Tibial nerve (tissue), 4 donors: Measurements from ENCODE around the gene PTBP1. TPM values are rescaled to one million over a fixed set of nuclear protein-coding genes. Genes with fewer than 3 reads are reported as not detected.

Experiments used
- DNase-seq, 2 donors: peaks; one replicate each; pipeline ENCODE4 v3.0.0-alpha.2; 2019; ENCODE audit warnings: low spot score in 2 of 2
- H3K27ac ChIP-seq, 4 donors: fragments of 200-600 bp; sonication (generic) in 3 of 4; one replicate each; pipeline ENCODE4 v1.5.1; 2017 to 2019; ENCODE audit warnings: mild to moderate bottlenecking in 1 of 4
- H3K27me3 ChIP-seq, 2 donors: fragments of 200-600 bp; sonication (generic) in 1 of 2; one replicate each; pipeline versions ENCODE4 v1.5.1 to v1.6.0; 2017 to 2019
- H3K36me3 ChIP-seq, 3 donors: fragments of 200-600 bp; sonication (generic); one replicate each; pipeline ENCODE4 v1.5.1; 2018 to 2019
- H3K4me1 ChIP-seq, 4 donors: fragments of 200-600 bp; sonication (generic) in 3 of 4; one replicate each; pipeline ENCODE4 v1.5.1; 2017 to 2019
- H3K4me3 ChIP-seq, 4 donors: fragments of 200-600 bp; sonication (generic) in 3 of 4; one replicate each; pipeline ENCODE4 v1.5.1; 2017 to 2019; ENCODE audit warnings: mild to moderate bottlenecking in 1 of 4, moderate library complexity in 1 of 4
- H3K9me3 ChIP-seq, 4 donors: fragments of 200-600 bp; sonication (generic) in 3 of 4; one replicate each; pipeline ENCODE4 v1.5.1; 2017 to 2019
- CTCF ChIP-seq, 5 experiments: fragments of 200-600 bp in 3 of 5; fragments of 450-650 bp in 2 of 5; sonication (generic) in 3 of 5; IDR thresholded peaks; one replicate each; pipeline ENCODE4 v1.5.1; 2016 to 2019; ENCODE audit warnings: antibody characterized with exemption in 5 of 5, mild to moderate bottlenecking in 3 of 5, moderate library complexity in 2 of 5
- EP300 ChIP-seq, 2 donors: sonication (generic); formaldehyde crosslinking; IDR thresholded peaks; one replicate each; pipeline ENCODE4 v1.6.1; 2017; ENCODE audit warnings: antibody characterized with exemption in 2 of 2, mild to moderate bottlenecking in 1 of 2
- POLR2A ChIP-seq, 2 donors: fragments of 450-650 bp; IDR thresholded peaks; one replicate each; pipeline ENCODE4 v1.6.1; 2017; ENCODE audit warnings: antibody characterized with exemption in 2 of 2, mild to moderate bottlenecking in 2 of 2, moderate library complexity in 2 of 2
- WGBS, 2 donors: methylation state at CpG; one replicate each; pipeline ENCODE4 v1.1.5; 2018; 5-methylcytosine and 5-hydroxymethylcytosine counted together
- total RNA-seq, 4 donors: library from RNA; depleted of rRNA; stranded (reverse); fragments of >200 nt; gene quantifications; one replicate each; pipeline ENCODE4 v1.1.0, GENCODE V29; 2016

The PTBP1 gene
- total RNA-seq, 4 donors from 2014 or later, result 118 to 205 (median 141) TPM

DNA sequence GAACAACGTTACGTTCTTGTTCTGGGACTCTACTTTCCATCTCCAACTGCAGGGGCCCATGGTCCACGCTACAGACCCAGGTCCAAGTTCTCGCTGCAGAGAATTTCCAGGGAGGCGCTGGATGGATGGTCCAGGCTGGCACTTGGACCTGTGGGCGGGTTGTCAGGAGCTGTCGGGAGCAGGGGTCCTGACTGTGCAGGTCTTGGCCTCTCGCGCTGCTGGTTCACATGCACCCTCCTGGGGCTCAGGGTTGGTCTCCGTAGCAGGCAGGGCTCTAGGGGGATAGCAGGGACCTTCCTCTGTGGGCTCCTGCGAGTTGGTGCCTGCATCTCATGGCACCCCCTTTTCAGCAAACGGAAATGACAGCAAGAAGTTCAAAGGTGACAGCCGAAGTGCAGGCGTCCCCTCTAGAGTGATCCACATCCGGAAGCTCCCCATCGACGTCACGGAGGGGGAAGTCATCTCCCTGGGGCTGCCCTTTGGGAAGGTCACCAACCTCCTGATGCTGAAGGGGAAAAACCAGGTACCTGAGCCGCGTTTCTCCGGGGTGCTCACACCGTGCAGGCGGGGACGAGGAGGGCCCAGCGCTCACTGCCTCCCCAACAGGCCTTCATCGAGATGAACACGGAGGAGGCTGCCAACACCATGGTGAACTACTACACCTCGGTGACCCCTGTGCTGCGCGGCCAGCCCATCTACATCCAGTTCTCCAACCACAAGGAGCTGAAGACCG lies 6.6 kb downstream of the PTBP1 start:
- no peaks in the 10 kb centered on the region for H3K27me3 ChIP-seq
- peaks cover 9 to 65% (median 47%) of the 10 kb centered on the region in 4 donors for H3K4me1 ChIP-seq
- no peak for TF ChIP-seq CTCF (IDR thresholded peaks at IDR 0.05)
- TF ChIP-seq POLR2A (IDR thresholded peaks at IDR 0.05), result no peak
- no peak for TF ChIP-seq EP300 (IDR thresholded peaks at IDR 0.05)
- H3K9me3 ChIP-seq, result no peaks in the 10 kb centered on the region
- H3K36me3 ChIP-seq, result peaks cover 15 to 68% (median 48%) of the 10 kb centered on the region in 3 donors
- 82 to 83% methylated on average over 24 to 31 of the region's 31 CpGs for WGBS, 2 donors
- H3K4me3 ChIP-seq, result no peak overlapping the region
- no peak for DNase-seq
- no peak overlapping the region for H3K27ac ChIP-seq

- WGBS, 2 donors, result 90 to 91% methylated on average over 24 to 45 of the region's 53 CpGs
- Histone ChIP-seq H3K4me3 (no peak overlapping the region), H3K36me3 (peaks cover 15 to 76% (median 55%) of the 10 kb centered on the region in 3 donors), H3K4me1 (peaks cover 9 to 57% (median 39%) of the 10 kb centered on the region in 4 donors), H3K9me3 (no peaks in the 10 kb centered on the region), H3K27me3 (no peaks in the 10 kb centered on the region), H3K27ac (no peak overlapping the region)
- DNase-seq, result no peak
- no peak for TF ChIP-seq CTCF (IDR thresholded peaks at IDR 0.05)
- TF ChIP-seq EP300 (IDR thresholded peaks at IDR 0.05), result no peak
- TF ChIP-seq POLR2A (IDR thresholded peaks at IDR 0.05), result no peak
These were observed 7.3 kb downstream of the PTBP1 start for GRCh38 chr19:804419-805165.

GRCh38 chr19:805166-805551 lies 7.9 kb downstream of the PTBP1 start:
- TF ChIP-seq POLR2A (IDR thresholded peaks at IDR 0.05) (no peak), EP300 (IDR thresholded peaks at IDR 0.05) (no peak), CTCF (IDR thresholded peaks at IDR 0.05) (no peak)
- Histone ChIP-seq H3K4me1 (peaks cover 9 to 52% (median 34%) of the 10 kb centered on the region in 4 donors), H3K27ac (no peak overlapping the region), H3K27me3 (no peaks in the 10 kb centered on the region), H3K4me3 (no peak overlapping the region), H3K9me3 (no peaks in the 10 kb centered on the region), H3K36me3 (peaks cover 15 to 79% (median 61%) of the 10 kb centered on the region in 3 donors)
- 87 to 93% methylated on average over 24 to 30 of the region's 33 CpGs for WGBS, 2 donors
- DNase-seq, result no peak

DNA sequence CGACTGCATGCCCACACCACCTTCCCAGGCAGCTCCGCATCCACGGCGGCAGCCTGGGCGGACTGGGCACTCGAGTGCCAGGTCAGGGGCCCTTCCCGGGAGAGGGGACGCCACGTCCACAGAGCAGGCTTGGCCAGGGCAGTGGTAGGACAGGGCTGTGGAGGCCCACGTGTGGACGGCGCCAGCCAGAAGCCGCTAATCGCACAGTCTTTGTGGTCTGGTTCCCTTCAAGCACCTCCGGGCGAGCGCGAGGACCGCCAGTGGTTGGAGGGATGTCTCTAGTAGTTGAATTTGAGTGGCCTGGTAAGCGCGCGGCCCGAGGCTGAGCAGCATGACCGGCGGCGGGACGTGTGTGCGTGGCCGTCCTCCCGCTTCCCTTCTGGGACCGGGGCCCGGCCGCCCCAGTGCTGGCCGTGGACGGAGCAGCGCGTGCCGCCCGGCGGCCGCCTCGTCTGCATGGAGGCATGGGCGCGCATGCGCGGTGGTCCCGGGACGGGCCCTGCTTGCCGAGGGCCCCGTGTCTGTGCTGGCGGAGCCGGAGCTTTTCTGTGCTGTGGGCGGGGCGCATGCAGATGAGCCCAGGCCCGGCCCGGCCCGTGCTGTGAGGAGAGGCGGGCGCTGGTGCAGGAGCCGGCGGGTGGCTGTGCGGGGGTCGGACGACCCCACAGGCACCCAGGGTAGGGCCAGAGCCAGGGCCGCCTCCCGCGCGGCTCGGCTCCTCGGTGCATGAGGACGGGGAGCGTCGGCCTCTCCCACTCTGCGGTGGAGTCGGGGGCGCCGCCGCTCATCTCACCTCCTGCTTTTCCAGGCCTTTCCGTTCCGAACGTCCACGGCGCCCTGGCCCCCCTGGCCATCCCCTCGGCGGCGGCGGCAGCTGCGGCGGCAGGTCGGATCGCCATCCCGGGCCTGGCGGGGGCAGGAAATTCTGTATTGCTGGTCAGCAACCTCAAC lies 8.6 kb downstream of the PTBP1 start:
- TF ChIP-seq CTCF (IDR thresholded peaks at IDR 0.05), result no peak
- no peak for TF ChIP-seq EP300 (IDR thresholded peaks at IDR 0.05)
- TF ChIP-seq POLR2A (IDR thresholded peaks at IDR 0.05), result no peak
- no peak overlapping the region for H3K4me3 ChIP-seq
- H3K27ac ChIP-seq, result no peak overlapping the region
- WGBS, 2 donors, result 92 to 94% methylated on average over 69 to 83 of the region's 93 CpGs
- peaks cover 15 to 79% (median 68%) of the 10 kb centered on the region in 3 donors for H3K36me3 ChIP-seq
- H3K4me1 ChIP-seq, result peaks cover 6 to 45% (median 26%) of the 10 kb centered on the region in 4 donors
- H3K27me3 ChIP-seq, result no peaks in the 10 kb centered on the region
- H3K9me3 ChIP-seq, result no peaks in the 10 kb centered on the region
- DNase-seq, result no peak
